HEK293 (cell line): ENCODE results near the gene OLR1.

Experiments
- CTCF ChIA-PET: fragments of 350-600 bp; formaldehyde crosslinking; extraction: SDS; loops from one replicate; lab custom pipeline; 2021; ENCODE audit warnings: antibody characterized with exemption; lab: Yijun Ruan, JAX
- POLR2A ChIA-PET: fragments of 300-600 bp; formaldehyde crosslinking; extraction: SDS; loops from one replicate; lab custom pipeline; 2020; ENCODE audit warnings: antibody characterized with exemption, inconsistent platforms; lab: Yijun Ruan, JAX
- H3K27ac ChIP-seq: fragments of 200-500 bp; sonication (Bioruptor generic); 2 replicates; pipeline ENCODE4 v1.5.1; 2014; ENCODE audit warnings: low read depth, low read length, control low read depth, inconsistent platforms; ENCODE audit errors: extremely low read depth
- H3K36me3 ChIP-seq, 2 experiments: fragments of 200-500 bp in 1 of 2; sonication (Bioruptor generic) in 1 of 2; 1 replicate in 1 of 2; 2 replicates in 1 of 2; pipeline ENCODE4 v1.5.1; 2014 to 2017; ENCODE audit warnings: inconsistent platforms in 2 of 2, low read length in 2 of 2; ENCODE audit not compliant: control insufficient read depth in 2 of 2, insufficient read depth in 1 of 2
- H3K4me1 ChIP-seq: fragments of 200-500 bp; sonication (Bioruptor generic); 2 replicates; pipeline ENCODE4 v1.5.1; 2014; ENCODE audit warnings: mild to moderate bottlenecking, low read length, inconsistent platforms; ENCODE audit not compliant: control insufficient read depth, insufficient read depth
- H3K4me3 ChIP-seq: 2 replicates; pipeline ENCODE4 v1.5.1; 2011; ENCODE audit warnings: low read depth, mild to moderate bottlenecking, control low read depth, low read length, moderate library complexity
- H3K9me3 ChIP-seq: fragments of 200-500 bp; sonication (Bioruptor generic); 2 replicates; pipeline ENCODE4 v1.5.1; 2014; ENCODE audit warnings: low read depth, low read length, inconsistent platforms; ENCODE audit not compliant: control insufficient read depth, insufficient read depth
- GLI2 ChIP-seq: fragments of 450-650 bp; formaldehyde crosslinking; IDR thresholded peaks from 2 replicates; pipeline ENCODE4; 2017; ENCODE audit warnings: missing biosample characterization, missing genetic modification characterization, low read depth, borderline replicate concordance
- HOXD13 ChIP-seq: sonication (generic); formaldehyde crosslinking; IDR thresholded peaks from 2 replicates; pipeline ENCODE4 v1.8.0; 2022; ENCODE audit warnings: missing genetic modification reagents, borderline replicate concordance
- OVOL3 ChIP-seq: fragments of 450-650 bp; formaldehyde crosslinking; IDR thresholded peaks from 2 replicates; pipeline ENCODE4 v1.5.1; 2016; ENCODE audit warnings: missing biosample characterization, missing genetic modification characterization
- WT1 ChIP-seq: fragments of 450-650 bp; formaldehyde crosslinking; IDR thresholded peaks from 2 replicates; pipeline ENCODE4 v1.5.1; 2016; ENCODE audit warnings: missing biosample characterization, missing genetic modification characterization
- ZBTB7A ChIP-seq: fragments of 450-650 bp; formaldehyde crosslinking; IDR thresholded peaks from 2 replicates; pipeline ENCODE4 v1.5.1; 2016; ENCODE audit warnings: low read depth, missing biosample characterization, missing genetic modification characterization
- ZNF114 ChIP-seq: fragments of 450-650 bp; formaldehyde crosslinking; IDR thresholded peaks from 2 replicates; pipeline ENCODE4 v1.5.0; 2017; ENCODE audit warnings: missing biosample characterization, missing genetic modification characterization
- ZNF157 ChIP-seq: fragments of 450-650 bp; formaldehyde crosslinking; IDR thresholded peaks from 2 replicates; pipeline ENCODE4 v1.5.1; 2016; ENCODE audit warnings: missing biosample characterization, missing genetic modification characterization
- ZNF24 ChIP-seq: fragments of 450-650 bp; formaldehyde crosslinking; IDR thresholded peaks from 2 replicates; pipeline ENCODE4 v1.5.1; 2016; ENCODE audit warnings: missing biosample characterization, missing genetic modification characterization
- ZNF280D ChIP-seq: fragments of 450-650 bp; formaldehyde crosslinking; IDR thresholded peaks from 2 replicates; pipeline ENCODE4 v1.5.1; 2016; ENCODE audit warnings: missing biosample characterization, missing genetic modification characterization
- ZNF366 ChIP-seq: fragments of 450-650 bp; formaldehyde crosslinking; conservative IDR thresholded peaks from 2 replicates; pipeline ENCODE4 v1.5.1; 2016; ENCODE audit warnings: missing biosample characterization, missing genetic modification characterization
- ZNF394 ChIP-seq: fragments of 450-650 bp; formaldehyde crosslinking; IDR thresholded peaks from 2 replicates; pipeline ENCODE4 v1.5.1; 2016; ENCODE audit warnings: missing biosample characterization, missing genetic modification characterization, mild to moderate bottlenecking, moderate library complexity, borderline replicate concordance
- ZNF426 ChIP-seq: fragments of 450-650 bp; formaldehyde crosslinking; IDR thresholded peaks from 2 replicates; pipeline ENCODE4 v1.5.1; 2017; ENCODE audit warnings: missing biosample characterization, missing genetic modification characterization, mild to moderate bottlenecking, inconsistent platforms, moderate library complexity
- ZNF549 ChIP-seq: fragments of 450-650 bp; IDR thresholded peaks from 2 replicates; pipeline ENCODE4 v1.5.1; 2018; ENCODE audit warnings: missing biosample characterization, missing genetic modification characterization, mild to moderate bottlenecking, inconsistent platforms, moderate library complexity
- ZNF560 ChIP-seq: fragments of 450-650 bp; formaldehyde crosslinking; IDR thresholded peaks from 2 replicates; pipeline ENCODE4 v1.5.1; 2017; ENCODE audit warnings: missing biosample characterization, missing genetic modification characterization, borderline replicate concordance
- ZNF610 ChIP-seq: fragments of 450-650 bp; formaldehyde crosslinking; IDR thresholded peaks from 2 replicates; pipeline ENCODE4 v1.5.1; 2016; ENCODE audit warnings: missing biosample characterization, missing genetic modification characterization, borderline replicate concordance
- ZNF768 ChIP-seq: fragments of 450-650 bp; formaldehyde crosslinking; IDR thresholded peaks from 2 replicates; pipeline ENCODE4 v1.5.1; 2018; ENCODE audit warnings: missing biosample characterization, mild to moderate bottlenecking, missing genetic modification characterization
- ZNF776 ChIP-seq: fragments of 450-650 bp; formaldehyde crosslinking; IDR thresholded peaks from 2 replicates; pipeline ENCODE4 v1.5.0; 2017; ENCODE audit warnings: missing biosample characterization, missing genetic modification characterization, borderline replicate concordance
- TF ChIP-seq, protein P1 (sequence below): fragments of 450-650 bp; formaldehyde crosslinking; IDR thresholded peaks from 2 replicates; pipeline ENCODE4 v1.5.1; 2016; ENCODE audit warnings: missing biosample characterization, missing genetic modification characterization
- TF ChIP-seq, protein P2 (sequence below): fragments of 450-650 bp; formaldehyde crosslinking; IDR thresholded peaks from 2 replicates; pipeline ENCODE4 v1.5.1; 2016; ENCODE audit warnings: missing biosample characterization, missing genetic modification characterization
- TF ChIP-seq, protein P3 (sequence below): fragments of 450-650 bp; formaldehyde crosslinking; IDR thresholded peaks from 2 replicates; pipeline ENCODE4 v1.5.1; 2016; ENCODE audit warnings: missing biosample characterization, missing genetic modification characterization

OLR1 gene

GRCh38 chr12:10171973-10172728 lies at the start of gene OLR1:
OLR1 (minus strand) TSS chr12:10172132; CDS start chr12:10172077, 55 bp downstream.
- no peaks in the 10 kb centered on the region for H3K36me3 ChIP-seq
- TF ChIP-seq, protein P1, sequence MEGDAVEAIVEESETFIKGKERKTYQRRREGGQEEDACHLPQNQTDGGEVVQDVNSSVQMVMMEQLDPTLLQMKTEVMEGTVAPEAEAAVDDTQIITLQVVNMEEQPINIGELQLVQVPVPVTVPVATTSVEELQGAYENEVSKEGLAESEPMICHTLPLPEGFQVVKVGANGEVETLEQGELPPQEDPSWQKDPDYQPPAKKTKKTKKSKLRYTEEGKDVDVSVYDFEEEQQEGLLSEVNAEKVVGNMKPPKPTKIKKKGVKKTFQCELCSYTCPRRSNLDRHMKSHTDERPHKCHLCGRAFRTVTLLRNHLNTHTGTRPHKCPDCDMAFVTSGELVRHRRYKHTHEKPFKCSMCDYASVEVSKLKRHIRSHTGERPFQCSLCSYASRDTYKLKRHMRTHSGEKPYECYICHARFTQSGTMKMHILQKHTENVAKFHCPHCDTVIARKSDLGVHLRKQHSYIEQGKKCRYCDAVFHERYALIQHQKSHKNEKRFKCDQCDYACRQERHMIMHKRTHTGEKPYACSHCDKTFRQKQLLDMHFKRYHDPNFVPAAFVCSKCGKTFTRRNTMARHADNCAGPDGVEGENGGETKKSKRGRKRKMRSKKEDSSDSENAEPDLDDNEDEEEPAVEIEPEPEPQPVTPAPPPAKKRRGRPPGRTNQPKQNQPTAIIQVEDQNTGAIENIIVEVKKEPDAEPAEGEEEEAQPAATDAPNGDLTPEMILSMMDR (tag by site-specific recombination) = no peak
- no peak for TF ChIP-seq ZNF280D (tag by site-specific recombination)
- TF ChIP-seq, protein P2, sequence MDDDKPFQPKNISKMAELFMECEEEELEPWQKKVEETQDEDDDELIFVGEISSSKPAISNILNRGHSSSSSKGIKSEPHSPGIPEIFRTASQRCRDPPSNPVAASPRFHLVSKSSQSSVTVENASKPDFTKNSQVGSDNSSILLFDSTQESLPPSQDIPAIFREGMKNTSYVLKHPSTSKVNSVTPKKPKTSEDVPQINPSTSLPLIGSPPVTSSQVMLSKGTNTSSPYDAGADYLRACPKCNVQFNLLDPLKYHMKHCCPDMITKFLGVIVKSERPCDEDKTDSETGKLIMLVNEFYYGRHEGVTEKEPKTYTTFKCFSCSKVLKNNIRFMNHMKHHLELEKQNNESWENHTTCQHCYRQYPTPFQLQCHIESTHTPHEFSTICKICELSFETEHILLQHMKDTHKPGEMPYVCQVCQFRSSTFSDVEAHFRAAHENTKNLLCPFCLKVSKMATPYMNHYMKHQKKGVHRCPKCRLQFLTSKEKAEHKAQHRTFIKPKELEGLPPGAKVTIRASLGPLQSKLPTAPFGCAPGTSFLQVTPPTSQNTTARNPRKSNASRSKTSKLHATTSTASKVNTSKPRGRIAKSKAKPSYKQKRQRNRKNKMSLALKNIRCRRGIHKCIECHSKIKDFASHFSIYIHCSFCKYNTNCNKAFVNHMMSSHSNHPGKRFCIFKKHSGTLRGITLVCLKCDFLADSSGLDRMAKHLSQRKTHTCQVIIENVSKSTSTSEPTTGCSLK (tag by site-specific recombination) = no peak
- TF ChIP-seq ZNF549 = no peak
- no peak for TF ChIP-seq ZNF366 (tag by site-specific recombination)
- TF ChIP-seq ZNF776 (tag by site-specific recombination) = no peak
- no peak for TF ChIP-seq ZNF610 (tag by site-specific recombination)
- TF ChIP-seq ZNF114 (tag by site-specific recombination) = no peak
- TF ChIP-seq HOXD13 (CRISPR knock-in tag) = no peak
- no peak for TF ChIP-seq WT1 (tag by site-specific recombination)
- TF ChIP-seq ZNF426 (tag by site-specific recombination) = no peak
- TF ChIP-seq ZNF394 (tag by site-specific recombination) = no peak
- TF ChIP-seq ZNF560 (tag by site-specific recombination) = no peak
- no peak for TF ChIP-seq OVOL3 (tag by site-specific recombination)
- no peak for TF ChIP-seq ZBTB7A (tag by site-specific recombination)
- no peak for TF ChIP-seq GLI2 (tag by site-specific recombination)
- no peak for TF ChIP-seq ZNF157 (tag by site-specific recombination)
- TF ChIP-seq ZNF24 = no peak
- TF ChIP-seq, protein P3, sequence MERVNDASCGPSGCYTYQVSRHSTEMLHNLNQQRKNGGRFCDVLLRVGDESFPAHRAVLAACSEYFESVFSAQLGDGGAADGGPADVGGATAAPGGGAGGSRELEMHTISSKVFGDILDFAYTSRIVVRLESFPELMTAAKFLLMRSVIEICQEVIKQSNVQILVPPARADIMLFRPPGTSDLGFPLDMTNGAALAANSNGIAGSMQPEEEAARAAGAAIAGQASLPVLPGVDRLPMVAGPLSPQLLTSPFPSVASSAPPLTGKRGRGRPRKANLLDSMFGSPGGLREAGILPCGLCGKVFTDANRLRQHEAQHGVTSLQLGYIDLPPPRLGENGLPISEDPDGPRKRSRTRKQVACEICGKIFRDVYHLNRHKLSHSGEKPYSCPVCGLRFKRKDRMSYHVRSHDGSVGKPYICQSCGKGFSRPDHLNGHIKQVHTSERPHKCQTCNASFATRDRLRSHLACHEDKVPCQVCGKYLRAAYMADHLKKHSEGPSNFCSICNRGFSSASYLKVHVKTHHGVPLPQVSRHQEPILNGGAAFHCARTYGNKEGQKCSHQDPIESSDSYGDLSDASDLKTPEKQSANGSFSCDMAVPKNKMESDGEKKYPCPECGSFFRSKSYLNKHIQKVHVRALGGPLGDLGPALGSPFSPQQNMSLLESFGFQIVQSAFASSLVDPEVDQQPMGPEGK (tag by site-specific recombination) = no peak
- no peak for TF ChIP-seq ZNF768
- POLR2A ChIA-PET = no interaction called here
- H3K4me3 ChIP-seq = no peak within 1 kb of the TSS
- no peak within 1 kb of the TSS for H3K27ac ChIP-seq
- CTCF ChIA-PET = interaction anchor here (1.1 to 3.6 kb wide), 2 partner anchors 19 to 138 kb away, joined by 4 to 17 read pairs; no protein-coding TSS in a partner anchor
- no peaks in the 10 kb centered on the region for H3K4me1 ChIP-seq
- H3K9me3 ChIP-seq = no peaks in the 10 kb centered on the region
